Memory B cell (primary cell): Measurements from ENCODE around the gene CAPN12.
"Not testable (repeated sequence)": the region's sequence is repeated elsewhere in the genome, so short reads cannot be mapped to it uniquely, and the experiment has no call there.

Source experiments
- ATAC-seq: fragments of 150-1000 bp; cut with Tn5 transposase; 2 replicates; pipeline ENCODE4 v1.10.0; 2021; ENCODE audit warnings: low read depth, mild to moderate bottlenecking, moderate library complexity
- DNase-seq, 2 donors: peaks; one replicate each; pipeline ENCODE4 v3.0.0; 2022; ENCODE audit warnings: low spot score in 2 of 2
- H3K27ac Mint-ChIP-seq: one replicate; pipeline ENCODE4 v1.8.0; 2022; ENCODE audit warnings: mild to moderate bottlenecking, moderate library complexity, mixed read lengths
- H3K27me3 Mint-ChIP-seq: one replicate; pipeline ENCODE4 v1.8.0; 2022; ENCODE audit warnings: mixed read lengths
- H3K36me3 Mint-ChIP-seq: one replicate; pipeline ENCODE4 v1.8.0; 2022; ENCODE audit warnings: mild to moderate bottlenecking, mixed read lengths
- H3K4me1 Mint-ChIP-seq: one replicate; pipeline ENCODE4 v1.8.0; 2022; ENCODE audit warnings: mixed read lengths
- H3K4me3 Mint-ChIP-seq: one replicate; pipeline ENCODE4 v1.8.0; 2022; ENCODE audit warnings: mild to moderate bottlenecking, moderate library complexity, mixed read lengths
- H3K9me3 Mint-ChIP-seq: one replicate; pipeline ENCODE4 v1.8.0; 2022; ENCODE audit warnings: mixed read lengths

The CAPN12 gene, protein sequence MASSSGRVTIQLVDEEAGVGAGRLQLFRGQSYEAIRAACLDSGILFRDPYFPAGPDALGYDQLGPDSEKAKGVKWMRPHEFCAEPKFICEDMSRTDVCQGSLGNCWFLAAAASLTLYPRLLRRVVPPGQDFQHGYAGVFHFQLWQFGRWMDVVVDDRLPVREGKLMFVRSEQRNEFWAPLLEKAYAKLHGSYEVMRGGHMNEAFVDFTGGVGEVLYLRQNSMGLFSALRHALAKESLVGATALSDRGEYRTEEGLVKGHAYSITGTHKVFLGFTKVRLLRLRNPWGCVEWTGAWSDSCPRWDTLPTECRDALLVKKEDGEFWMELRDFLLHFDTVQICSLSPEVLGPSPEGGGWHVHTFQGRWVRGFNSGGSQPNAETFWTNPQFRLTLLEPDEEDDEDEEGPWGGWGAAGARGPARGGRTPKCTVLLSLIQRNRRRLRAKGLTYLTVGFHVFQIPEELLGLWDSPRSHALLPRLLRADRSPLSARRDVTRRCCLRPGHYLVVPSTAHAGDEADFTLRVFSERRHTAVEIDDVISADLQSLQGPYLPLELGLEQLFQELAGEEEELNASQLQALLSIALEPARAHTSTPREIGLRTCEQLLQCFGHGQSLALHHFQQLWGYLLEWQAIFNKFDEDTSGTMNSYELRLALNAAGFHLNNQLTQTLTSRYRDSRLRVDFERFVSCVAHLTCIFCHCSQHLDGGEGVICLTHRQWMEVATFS

DNA sequence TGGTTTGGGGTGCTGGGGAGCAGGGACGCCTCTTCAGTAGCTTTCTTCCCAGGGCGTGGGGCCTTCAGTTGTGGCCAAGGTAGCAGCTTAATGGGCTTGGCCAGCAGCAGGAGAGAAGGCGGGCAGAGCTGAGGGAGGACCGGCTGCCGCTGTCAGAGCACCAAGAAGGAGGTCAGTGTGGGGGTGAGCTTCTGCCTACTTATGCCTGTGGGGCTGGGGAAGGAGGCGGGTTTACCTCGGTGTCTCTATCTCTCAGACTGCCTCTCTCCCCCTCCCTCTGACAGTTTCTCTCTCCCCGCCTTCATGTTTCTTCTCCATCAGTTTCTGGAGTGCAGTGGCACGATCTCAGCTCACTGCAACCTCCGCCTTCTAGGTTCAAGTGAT, at the start of gene CAPN12:
TSS of gene CAPN12 (minus strand) at position 177 of the 384 bp plus-strand sequence. CDS start 309 bp downstream, outside the sequence.
- Mint-ChIP-seq H3K27ac (no peak within 1 kb of the TSS), H3K4me3 (no peak within 1 kb of the TSS), H3K4me1 (peaks cover 2% of the 10 kb centered on the region), H3K9me3 (peaks cover 1% of the 10 kb centered on the region), H3K36me3 (no peaks in the 10 kb centered on the region), H3K27me3 (no peaks in the 10 kb centered on the region)
- DNase-seq (no peak), ATAC-seq (no peak)

DNA sequence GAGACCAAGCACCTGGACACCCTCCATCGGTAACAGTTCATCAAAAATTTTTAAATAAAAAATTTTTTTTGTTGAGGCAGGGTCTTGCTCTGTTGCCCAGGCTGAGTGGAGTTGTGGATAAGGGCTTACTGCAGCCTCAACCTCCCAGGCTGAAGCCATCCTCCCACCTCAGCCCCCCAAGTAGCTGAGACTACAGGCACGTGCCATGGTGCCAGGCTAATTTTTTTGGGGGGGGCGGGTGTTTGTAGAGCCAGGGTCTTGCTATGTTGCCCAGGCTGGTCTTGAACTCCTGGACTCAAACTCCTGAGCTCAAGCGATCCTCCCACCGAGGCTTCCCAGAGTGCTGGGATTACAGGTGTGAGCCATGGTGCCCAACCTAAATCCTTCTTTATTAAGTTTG, 49.4 kb upstream of the CAPN12 start:
- H3K27me3 Mint-ChIP-seq, result no peaks in the 10 kb centered on the region
- no peaks in the 10 kb centered on the region for H3K36me3 Mint-ChIP-seq
- DNase-seq, result no peak
- no peaks in the 10 kb centered on the region for H3K9me3 Mint-ChIP-seq
- no peak overlapping the region for H3K27ac Mint-ChIP-seq
- H3K4me3 Mint-ChIP-seq, result peak overlapping the region; percentile 71
- no peak for ATAC-seq
- H3K4me1 Mint-ChIP-seq, result no peaks in the 10 kb centered on the region

DNA sequence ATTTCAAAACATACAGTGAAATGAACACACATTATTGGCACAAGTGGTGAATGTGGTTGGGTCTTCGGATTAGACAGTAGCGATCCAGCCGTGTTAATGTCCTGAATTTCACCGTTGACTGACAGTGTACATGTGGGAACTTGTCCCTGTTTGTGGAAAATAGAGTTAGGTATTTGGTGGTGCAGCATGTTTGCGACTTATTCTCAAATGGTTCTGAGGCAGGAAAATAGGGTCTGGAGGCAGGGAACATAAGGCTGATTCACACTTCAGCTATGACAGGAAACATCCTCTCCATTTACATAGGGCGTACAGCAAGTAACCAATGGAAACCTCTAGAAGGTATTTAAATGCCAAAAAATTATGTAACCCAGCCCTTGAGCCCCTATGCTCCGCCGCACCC, 48.9 kb upstream of the CAPN12 start:
- Mint-ChIP-seq H3K4me3 (peak overlapping the region; percentile 71), H3K27ac (no peak overlapping the region)
- DNase-seq, result no peak

DNA sequence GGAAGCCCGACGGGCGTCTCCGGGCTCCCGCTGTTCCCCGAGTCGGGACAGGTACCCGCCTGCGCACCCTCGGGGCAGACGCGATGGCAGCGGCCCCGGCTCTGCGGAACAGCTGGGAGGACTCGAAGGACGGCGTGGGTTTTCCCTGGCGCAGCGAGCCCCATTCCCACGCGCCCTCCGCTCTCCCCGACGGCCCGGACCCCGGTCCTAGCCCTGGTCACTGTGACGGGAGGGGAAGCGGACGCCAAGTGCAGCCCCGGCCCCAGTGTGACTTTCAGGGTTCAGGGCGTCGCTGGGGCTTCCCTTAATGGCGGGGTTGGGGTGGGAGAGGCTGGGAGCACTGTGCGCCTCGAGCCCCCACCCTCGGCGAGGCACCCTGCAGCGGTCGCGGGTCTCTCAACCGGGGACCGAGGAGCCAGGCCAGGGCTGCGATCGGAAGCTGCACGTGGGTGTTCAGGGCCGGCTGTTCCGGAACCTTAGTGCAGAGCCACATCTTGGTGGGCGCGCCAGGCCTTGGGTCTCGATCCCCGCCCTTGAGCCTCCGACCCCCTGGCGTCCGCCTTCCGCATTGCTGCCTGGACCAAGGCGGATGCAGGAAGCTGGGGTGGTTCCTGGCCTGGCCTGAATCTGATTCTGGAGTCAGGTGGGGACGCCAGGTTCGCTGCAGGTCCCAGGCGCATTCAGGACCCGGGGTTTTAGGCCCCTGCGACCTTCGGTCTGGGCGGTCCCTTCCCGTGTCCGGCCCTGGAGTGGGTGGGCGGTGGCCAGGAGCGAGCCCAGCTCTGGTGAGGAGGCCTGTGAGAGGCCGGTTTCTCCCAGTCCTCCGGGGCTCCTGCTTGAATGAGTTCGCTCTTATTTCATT, 48.2 kb upstream of the CAPN12 start:
- Mint-ChIP-seq H3K36me3 (no peaks in the 10 kb centered on the region), H3K9me3 (no peaks in the 10 kb centered on the region), H3K27ac (no peak overlapping the region), H3K4me1 (no peaks in the 10 kb centered on the region), H3K4me3 (peak overlapping the region; percentile 71), H3K27me3 (no peaks in the 10 kb centered on the region)
- DNase-seq, result peak; percentile 31 to 52
- peak; percentile 57 for ATAC-seq

More for the DNA sequence above, 48.9 kb upstream of the CAPN12 start:
- ATAC-seq, result no peak
- Mint-ChIP-seq H3K9me3 (no peaks in the 10 kb centered on the region), H3K4me1 (no peaks in the 10 kb centered on the region), H3K27me3 (no peaks in the 10 kb centered on the region), H3K36me3 (no peaks in the 10 kb centered on the region)

DNA sequence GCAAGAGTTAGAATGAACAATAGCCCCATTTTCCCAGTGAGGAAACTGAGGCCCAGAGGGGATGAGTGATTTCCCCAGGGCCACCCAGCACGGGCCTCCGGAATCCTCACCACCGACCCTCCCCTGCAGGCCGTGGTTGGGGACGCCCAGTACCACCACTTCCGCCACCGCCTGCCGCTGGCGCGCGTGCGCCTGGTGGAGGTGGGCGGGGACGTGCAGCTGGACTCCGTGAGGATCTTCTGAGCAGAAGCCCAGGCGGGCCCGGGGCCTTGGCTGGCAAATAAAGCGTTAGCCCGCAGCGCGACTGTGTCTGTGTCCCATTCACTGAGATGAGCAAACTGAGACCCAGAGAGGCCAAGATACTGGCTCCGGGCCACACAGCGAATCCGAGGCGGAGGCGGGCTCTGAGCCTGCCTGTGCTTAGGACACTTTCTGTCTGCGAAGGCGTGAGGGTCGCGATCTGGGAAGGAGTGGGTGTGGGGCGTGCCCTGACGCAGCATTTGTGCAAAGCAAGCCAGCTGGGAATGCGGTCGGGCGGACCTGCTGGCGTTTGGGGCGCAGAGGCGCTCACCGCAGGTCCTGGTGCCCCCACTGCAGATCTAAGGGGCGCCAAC, 47.3 kb upstream of the CAPN12 start:
- H3K4me3 Mint-ChIP-seq, DNase-seq, H3K9me3 Mint-ChIP-seq: not testable (repeated sequence)

DNA sequence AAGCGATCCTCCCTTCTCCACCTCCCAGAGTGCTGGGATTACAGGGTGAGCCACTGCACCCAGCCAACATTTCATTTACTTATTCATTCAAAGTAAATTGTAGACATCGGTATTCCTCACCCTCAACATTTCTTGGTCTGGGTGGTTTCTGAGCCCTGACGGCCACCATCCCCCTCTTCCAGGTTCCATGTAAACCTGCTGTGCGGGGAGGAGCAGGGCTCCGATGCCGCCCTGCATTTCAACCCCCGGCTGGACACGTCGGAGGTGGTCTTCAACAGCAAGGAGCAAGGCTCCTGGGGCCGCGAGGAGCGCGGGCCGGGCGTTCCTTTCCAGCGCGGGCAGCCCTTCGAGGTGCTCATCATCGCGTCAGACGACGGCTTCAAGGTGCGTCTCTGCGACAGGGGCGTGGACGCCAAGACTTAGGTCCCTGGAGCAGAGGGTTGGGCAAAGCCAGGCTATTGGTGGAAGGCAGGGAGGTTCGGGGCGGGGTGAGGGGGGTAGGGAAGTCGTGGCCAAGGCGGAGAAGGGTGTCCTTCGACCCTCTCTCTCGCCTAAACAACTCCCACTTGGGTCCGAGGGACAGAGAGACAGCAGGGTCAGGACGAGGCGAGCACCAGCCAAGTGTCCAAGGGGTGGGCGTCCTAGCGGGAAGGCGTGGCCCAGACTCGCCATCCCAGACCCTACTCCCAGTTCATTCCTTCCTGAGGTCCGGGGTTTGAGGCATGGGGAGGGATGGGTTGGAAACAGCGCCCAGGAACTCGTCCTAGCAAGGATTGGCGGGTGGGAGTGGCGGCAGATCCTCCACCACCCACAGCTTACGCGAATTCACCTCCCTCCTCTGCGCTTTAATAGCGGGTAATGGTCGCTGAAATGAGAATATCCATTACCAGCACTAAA, 46.5 kb upstream of the CAPN12 start:
- not testable (repeated sequence) for H3K36me3 Mint-ChIP-seq, DNase-seq, H3K27me3 Mint-ChIP-seq, H3K4me1 Mint-ChIP-seq, ATAC-seq, H3K27ac Mint-ChIP-seq, H3K9me3 Mint-ChIP-seq, H3K4me3 Mint-ChIP-seq

More for the DNA sequence above, 47.3 kb upstream of the CAPN12 start:
- H3K27ac Mint-ChIP-seq, H3K27me3 Mint-ChIP-seq, H3K36me3 Mint-ChIP-seq, H3K4me1 Mint-ChIP-seq: not testable (repeated sequence)
- ATAC-seq, result peak; percentile 88

DNA sequence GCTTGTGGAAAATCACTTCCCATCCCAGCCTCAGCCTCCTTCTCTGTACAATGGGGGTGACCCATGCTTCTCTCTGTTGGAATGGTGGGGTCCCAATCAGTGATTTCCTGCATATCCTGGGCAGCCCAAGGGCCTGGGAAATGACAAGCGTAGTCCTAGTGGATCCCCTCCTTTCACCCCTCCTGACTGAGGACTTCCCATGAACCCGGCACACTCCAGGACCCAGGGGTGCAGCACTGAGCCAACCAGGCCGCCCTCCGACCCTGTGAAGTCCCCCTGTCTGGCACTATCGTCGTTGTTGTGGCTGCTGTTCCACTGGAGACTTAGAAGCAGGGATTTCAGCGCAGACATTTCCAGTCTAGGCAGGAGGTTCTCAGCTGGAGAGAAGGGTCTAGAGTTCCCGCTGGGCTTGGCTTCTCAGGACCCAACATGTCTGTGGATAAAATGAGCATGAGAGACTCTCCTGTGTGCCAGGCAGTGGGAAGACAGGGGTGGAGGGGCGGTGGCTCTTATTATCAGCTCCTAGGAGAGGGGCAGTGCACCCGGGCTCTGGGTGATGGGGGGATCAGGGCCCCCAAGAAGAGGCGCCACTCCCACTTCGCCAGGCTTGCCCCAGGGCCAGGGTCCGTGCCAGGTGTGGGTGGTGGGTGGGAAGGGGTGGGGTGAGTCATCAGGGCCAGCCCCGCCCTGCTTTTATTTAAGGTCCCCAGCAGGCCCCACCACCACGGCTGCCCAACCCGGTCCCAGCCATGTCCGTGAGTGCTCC, 44.4 kb upstream of the CAPN12 start, which contains the start of gene LGALS7B:
TSS of gene LGALS7B (plus strand) at position 723 of the 766 bp plus-strand sequence. CDS start at position 750, 27 bp downstream.
- H3K4me1 Mint-ChIP-seq, result no peaks in the 10 kb centered on the region
- ATAC-seq, result no peak
- no peaks in the 10 kb centered on the region for H3K27me3 Mint-ChIP-seq
- no peak within 1 kb of the TSS for H3K27ac Mint-ChIP-seq
- no peak within 1 kb of the TSS for H3K4me3 Mint-ChIP-seq
- H3K9me3 Mint-ChIP-seq, result no peaks in the 10 kb centered on the region
- H3K36me3 Mint-ChIP-seq, result no peaks in the 10 kb centered on the region
- DNase-seq, result no peak

DNA sequence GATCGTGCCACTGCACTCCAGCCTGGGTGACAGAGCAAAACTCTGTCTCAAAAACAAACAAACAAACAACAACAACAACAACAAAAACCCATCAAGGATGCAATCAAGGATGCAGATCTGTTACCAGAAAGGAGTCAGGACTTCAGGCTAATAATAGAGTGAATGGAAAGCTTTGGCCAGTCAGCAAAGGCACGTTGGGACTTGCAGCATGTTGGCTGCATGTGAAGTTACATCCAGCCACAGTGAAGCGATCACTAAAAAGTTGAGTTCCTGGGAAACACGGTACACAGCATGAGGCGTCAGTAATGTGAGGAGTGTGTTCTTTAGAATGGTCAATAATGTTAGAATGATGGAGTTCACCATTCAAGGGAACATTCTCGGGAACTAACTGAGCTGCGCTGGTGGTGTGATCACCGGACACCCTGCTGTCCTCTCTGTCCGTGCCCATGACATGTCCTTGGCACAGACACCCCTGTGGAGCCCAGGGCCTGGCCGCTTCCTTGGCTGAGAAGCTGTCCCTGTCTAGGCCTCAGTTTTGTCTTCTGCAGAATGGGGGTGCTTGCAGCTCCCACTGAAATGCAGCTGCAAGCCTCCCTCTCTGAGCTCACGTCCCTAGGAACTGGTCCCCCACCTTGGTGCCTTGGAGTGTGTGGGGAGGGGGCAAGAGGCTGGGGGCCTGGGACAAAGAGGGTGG, 42.4 kb upstream of the CAPN12 start:
- Mint-ChIP-seq H3K9me3 (no peaks in the 10 kb centered on the region), H3K27me3 (no peaks in the 10 kb centered on the region), H3K4me3 (no peak overlapping the region), H3K4me1 (no peaks in the 10 kb centered on the region), H3K36me3 (no peaks in the 10 kb centered on the region), H3K27ac (no peak overlapping the region)
- DNase-seq (no peak), ATAC-seq (no peak)

DNA sequence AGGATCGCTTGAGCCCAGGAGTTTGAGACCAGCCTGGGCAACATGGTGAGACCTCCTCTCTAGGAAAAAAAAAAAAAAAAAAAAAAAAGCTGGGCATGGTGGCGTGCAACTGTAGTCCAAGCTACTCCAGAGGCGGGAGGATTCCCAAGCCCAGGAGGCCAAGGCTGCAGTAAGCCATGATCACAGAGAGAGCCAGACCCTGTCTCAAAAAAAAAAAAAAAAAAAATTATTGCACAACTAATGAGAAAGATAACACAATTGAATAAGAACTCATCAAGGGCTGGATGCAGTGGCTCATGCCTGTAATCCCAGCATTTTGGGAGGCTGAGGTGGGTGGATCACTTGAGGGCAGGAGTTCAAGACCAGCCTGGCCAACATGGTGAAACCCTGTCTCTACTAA, 41.8 kb upstream of the CAPN12 start:
- H3K27me3 Mint-ChIP-seq, ATAC-seq, H3K4me3 Mint-ChIP-seq, H3K36me3 Mint-ChIP-seq, H3K9me3 Mint-ChIP-seq, DNase-seq, H3K27ac Mint-ChIP-seq, H3K4me1 Mint-ChIP-seq: not testable (repeated sequence)

DNA sequence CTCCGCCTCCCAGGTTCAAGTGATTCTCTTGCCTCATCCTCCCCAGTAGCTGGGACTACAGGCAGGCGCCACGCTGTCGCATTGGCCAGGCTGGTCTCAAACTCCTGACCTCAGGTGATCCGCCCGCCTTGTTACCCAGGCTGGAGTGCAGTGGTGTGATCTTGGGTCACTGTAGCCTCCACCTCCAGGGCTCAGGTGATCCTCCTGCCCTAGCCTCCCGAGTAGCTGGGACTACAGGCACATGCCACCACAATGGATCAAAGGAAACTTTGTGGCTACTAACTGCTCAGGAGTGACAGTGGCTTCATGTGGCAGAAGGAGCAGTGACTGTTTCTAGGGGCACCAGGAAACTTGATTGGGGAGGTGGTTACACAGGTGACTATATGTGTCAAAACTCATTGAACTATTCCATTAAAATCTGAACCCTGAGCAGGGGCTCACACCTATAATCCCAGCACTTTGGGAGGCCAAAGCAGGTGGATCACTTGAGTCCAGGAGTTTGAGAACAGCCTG, 41.0 kb upstream of the CAPN12 start:
- no peak for ATAC-seq
- Mint-ChIP-seq H3K27me3 (no peaks in the 10 kb centered on the region), H3K4me1 (no peaks in the 10 kb centered on the region), H3K36me3 (no peaks in the 10 kb centered on the region), H3K4me3 (no peak overlapping the region), H3K27ac (no peak overlapping the region), H3K9me3 (no peaks in the 10 kb centered on the region)
- DNase-seq, result no peak

DNA sequence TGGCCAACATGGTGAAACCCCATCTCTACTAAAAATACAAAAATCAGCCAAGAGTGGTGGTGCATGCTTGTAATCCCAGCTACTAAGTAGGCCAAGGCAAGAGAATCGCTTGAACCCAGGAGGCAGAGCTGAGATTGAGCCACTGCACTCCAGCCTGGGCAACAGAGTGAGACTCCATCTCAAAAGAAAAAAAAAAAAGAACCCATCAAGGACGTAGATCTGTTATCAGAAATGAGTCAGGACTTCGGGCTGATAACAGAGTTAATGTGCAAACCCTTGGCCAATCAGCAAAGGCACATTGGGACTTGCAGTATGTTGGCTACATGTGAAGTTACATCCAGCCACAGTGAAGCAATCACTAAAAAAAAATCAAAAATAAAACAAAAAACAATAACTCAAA, 40.0 kb upstream of the CAPN12 start:
- no peaks in the 10 kb centered on the region for H3K9me3 Mint-ChIP-seq
- no peak for ATAC-seq
- no peaks in the 10 kb centered on the region for H3K36me3 Mint-ChIP-seq

DNA sequence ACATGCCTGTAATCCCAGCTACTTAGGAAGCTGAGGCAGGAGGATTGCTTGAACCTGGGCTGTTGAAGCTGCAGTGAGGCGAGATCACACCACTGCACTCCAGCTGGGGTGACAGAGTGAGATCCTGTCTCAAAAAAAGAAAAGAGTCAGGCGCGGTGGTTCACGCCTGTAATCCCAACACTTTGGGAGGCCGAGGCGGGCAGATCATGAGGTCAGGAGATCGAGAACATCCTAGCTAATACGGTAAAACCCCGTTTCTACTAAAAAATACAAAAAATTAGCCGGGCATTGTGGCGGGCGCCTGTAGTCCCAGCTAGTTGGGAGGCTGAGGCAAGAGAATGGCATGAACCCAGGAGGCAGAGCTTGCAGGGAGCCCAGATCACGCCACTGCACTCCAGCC, 37.9 kb upstream of the CAPN12 start:
- DNase-seq, H3K27ac Mint-ChIP-seq, H3K9me3 Mint-ChIP-seq, ATAC-seq, H3K4me3 Mint-ChIP-seq, H3K27me3 Mint-ChIP-seq, H3K4me1 Mint-ChIP-seq, H3K36me3 Mint-ChIP-seq: not testable (repeated sequence)

More for the DNA sequence above, 40.0 kb upstream of the CAPN12 start:
- no peak overlapping the region for H3K4me3 Mint-ChIP-seq
- no peaks in the 10 kb centered on the region for H3K4me1 Mint-ChIP-seq
- H3K27ac Mint-ChIP-seq, result no peak overlapping the region
- no peaks in the 10 kb centered on the region for H3K27me3 Mint-ChIP-seq
- DNase-seq, result no peak
